ENCODE data around the gene OGDH.

GRCh38 chr7:44724276-44724675 lies 117.8 kb downstream of the OGDH start:
- TF ChIP-seq MXI1 (IDR thresholded peaks at IDR 0.05; ENCODE audit: borderline replicate concordance, low read depth, low read length) (no peak), CTCF (conservative IDR thresholded peaks at IDR 0.05; ENCODE audit: low read depth, low read length) (no peak), RAD21 (IDR thresholded peaks at IDR 0.05; ENCODE audit: low read length) (no peak), POLR2A (IDR thresholded peaks at IDR 0.05; ENCODE audit: low read depth, low read length) (no peak), CEBPB (IDR thresholded peaks at IDR 0.05; ENCODE audit: low read depth, low read length) (no peak), NFE2L2 (IDR thresholded peaks at IDR 0.05; ENCODE audit: low read depth, low read length) (no peak), ELK1 (IDR thresholded peaks at IDR 0.05; ENCODE audit: borderline replicate concordance, low read depth, low read length) (no peak), MAZ (IDR thresholded peaks at IDR 0.05; ENCODE audit: borderline replicate concordance, low read depth, low read length) (no peak), CHD1 (IDR thresholded peaks at IDR 0.05; ENCODE audit: low read depth, low read length) (no peak)

Measured in IMR-90 (cell line).